Kidney epithelial cell (primary cell): ENCODE results near the gene OR2AG2. TPM values are rescaled to one million over a fixed set of nuclear protein-coding genes. Genes with fewer than 3 reads are reported as not detected.

ENCODE experiments used
- DNase-seq: peaks from one replicate; pipeline ENCODE4 v3.0.0-alpha.2; 2010; ENCODE audit warnings: low read depth
- H3K27me3 ChIP-seq: 2 replicates; pipeline ENCODE4 v1.6.0; 2011; ENCODE audit warnings: low read length; ENCODE audit not compliant: control insufficient read depth, insufficient read depth
- H3K36me3 ChIP-seq: 2 replicates; pipeline ENCODE4 v1.5.1; 2011; ENCODE audit warnings: low read length; ENCODE audit not compliant: control insufficient read depth, insufficient read depth
- H3K4me3 ChIP-seq: 2 replicates; pipeline ENCODE4 v1.5.1; 2011; ENCODE audit warnings: low read depth, mild to moderate bottlenecking, control low read depth, low read length
- total RNA-seq: library from RNA; depleted of rRNA; stranded (reverse); fragments of >200 nt; gene quantifications from 2 replicates; pipeline ENCODE4 v1.2.3, GENCODE V29; 2015
- TF ChIP-seq, protein P1 (sequence below): IDR thresholded peaks from 2 replicates; pipeline ENCODE4 v1.5.1; 2011; ENCODE audit warnings: mild to moderate bottlenecking, moderate library complexity, low read length, control low read depth, inconsistent platforms; ENCODE audit not compliant: insufficient read depth, poor library complexity, severe bottlenecking

Gene OR2AG2
- total RNA-seq, 1 donor from 2014 or later, result 0.04 TPM

GRCh38 chr11:6736495-6737121, 35.2 kb downstream of the OR2AG2 start:
- no peak for DNase-seq
- TF ChIP-seq, protein P1, sequence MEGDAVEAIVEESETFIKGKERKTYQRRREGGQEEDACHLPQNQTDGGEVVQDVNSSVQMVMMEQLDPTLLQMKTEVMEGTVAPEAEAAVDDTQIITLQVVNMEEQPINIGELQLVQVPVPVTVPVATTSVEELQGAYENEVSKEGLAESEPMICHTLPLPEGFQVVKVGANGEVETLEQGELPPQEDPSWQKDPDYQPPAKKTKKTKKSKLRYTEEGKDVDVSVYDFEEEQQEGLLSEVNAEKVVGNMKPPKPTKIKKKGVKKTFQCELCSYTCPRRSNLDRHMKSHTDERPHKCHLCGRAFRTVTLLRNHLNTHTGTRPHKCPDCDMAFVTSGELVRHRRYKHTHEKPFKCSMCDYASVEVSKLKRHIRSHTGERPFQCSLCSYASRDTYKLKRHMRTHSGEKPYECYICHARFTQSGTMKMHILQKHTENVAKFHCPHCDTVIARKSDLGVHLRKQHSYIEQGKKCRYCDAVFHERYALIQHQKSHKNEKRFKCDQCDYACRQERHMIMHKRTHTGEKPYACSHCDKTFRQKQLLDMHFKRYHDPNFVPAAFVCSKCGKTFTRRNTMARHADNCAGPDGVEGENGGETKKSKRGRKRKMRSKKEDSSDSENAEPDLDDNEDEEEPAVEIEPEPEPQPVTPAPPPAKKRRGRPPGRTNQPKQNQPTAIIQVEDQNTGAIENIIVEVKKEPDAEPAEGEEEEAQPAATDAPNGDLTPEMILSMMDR, result no peak
- no peaks in the 10 kb centered on the region for H3K27me3 ChIP-seq
- H3K36me3 ChIP-seq, result no peaks in the 10 kb centered on the region
- H3K4me3 ChIP-seq, result no peak overlapping the region

DNA sequence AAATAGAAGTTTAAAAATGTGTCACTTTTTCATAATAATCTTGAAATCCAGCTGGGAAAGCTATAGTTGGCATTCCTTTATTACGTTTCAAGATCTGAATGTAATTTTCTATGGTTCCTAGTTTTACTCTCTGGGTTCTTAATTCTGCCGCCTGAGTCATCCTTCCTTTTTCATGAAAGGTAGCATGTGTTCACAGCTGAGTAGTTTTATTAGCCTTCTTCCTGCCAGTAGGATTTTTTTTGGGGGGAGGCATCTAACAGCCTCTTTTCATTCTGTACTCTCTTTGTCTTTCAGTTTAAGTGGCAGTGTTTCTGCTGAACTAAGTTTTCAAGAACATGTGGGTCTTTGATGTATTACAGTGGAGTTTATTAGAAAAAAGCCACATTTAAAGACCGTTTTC, 36.5 kb downstream of the OR2AG2 start:
- DNase-seq, result peak; percentile 42
- H3K4me3 ChIP-seq, result no peak overlapping the region
- no peaks in the 10 kb centered on the region for H3K36me3 ChIP-seq
- no peaks in the 10 kb centered on the region for H3K27me3 ChIP-seq
- TF ChIP-seq, protein P1, result no peak

GRCh38 chr11:6734616-6735015, 37.2 kb downstream of the OR2AG2 start:
- no peak for DNase-seq
- H3K36me3 ChIP-seq, result no peaks in the 10 kb centered on the region
- no peaks in the 10 kb centered on the region for H3K27me3 ChIP-seq
- H3K4me3 ChIP-seq, result no peak overlapping the region
- TF ChIP-seq, protein P1, result no peak

- TF ChIP-seq, protein P1, result no peak
- no peak for DNase-seq
- Histone ChIP-seq H3K27me3 (no peaks in the 10 kb centered on the region), H3K36me3 (no peaks in the 10 kb centered on the region), H3K4me3 (no peak overlapping the region)
Measured at GRCh38 chr11:6733326-6734275, 38.2 kb downstream of the OR2AG2 start.

DNA sequence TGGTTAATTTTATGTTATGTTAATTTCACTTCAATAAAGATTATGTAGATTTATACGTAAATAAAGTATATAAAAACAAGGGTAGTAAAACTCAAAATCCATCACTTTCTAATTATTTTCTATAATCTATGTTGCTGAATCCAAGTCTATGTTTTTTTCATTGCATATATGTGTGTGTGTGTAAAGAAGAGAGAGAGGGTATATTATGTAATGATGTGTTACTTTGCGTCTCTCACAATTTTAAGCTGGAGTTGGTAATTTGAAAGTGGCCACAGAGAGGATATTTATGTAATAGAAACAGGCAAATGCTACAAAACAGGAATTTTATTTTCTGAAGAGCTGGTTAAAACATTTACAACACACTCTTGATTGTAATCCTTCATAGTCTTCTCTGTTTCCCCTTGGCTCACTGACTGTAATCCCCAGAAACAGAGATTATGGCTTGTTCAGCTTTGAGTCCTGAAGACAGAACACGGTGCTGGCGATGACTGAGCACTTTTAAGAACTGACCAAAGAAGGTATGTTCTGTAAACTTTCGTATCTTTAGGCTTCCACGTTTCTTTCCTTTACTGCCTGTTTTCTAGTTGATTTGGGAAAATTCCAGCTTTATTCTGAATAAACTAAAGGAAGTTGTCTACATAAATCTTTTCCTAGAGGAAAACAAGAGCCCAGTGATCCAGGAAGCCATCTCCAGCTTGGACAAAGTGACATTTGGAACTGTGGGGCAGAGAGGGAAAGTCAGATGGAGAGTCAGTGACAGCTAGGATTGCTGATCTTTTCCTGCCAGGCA, 43.6 kb downstream of the OR2AG2 start:
- Histone ChIP-seq H3K4me3 (no peak overlapping the region), H3K36me3 (no peaks in the 10 kb centered on the region), H3K27me3 (no peaks in the 10 kb centered on the region)
- TF ChIP-seq, protein P1, result no peak
- DNase-seq, result no peak
